GM21390 (cell line): ENCODE results near the gene STARD3.
"Not testable (repeated sequence)": the region's sequence is repeated elsewhere in the genome, so short reads cannot be mapped to it uniquely, and the experiment has no call there.

ENCODE experiments used
- ATAC-seq: cut with Tn5 transposase; IDR thresholded peaks from one replicate; pipeline ENCODE4 v1.9.1; 2021; ENCODE audit not compliant: unreplicated experiment

STARD3 gene

GRCh38 chr17:39706921-39707337 lies 70.0 kb downstream of the STARD3 start:
- no peak for ATAC-seq

- no peak for ATAC-seq
These were observed 72.5 kb downstream of the STARD3 start for GRCh38 chr17:39709319-39709997.

- ATAC-seq, result no peak
These were observed 73.3 kb downstream of the STARD3 start for GRCh38 chr17:39709998-39710964.

GRCh38 chr17:39711071-39711470 lies 74.1 kb downstream of the STARD3 start:
- not testable (repeated sequence) for ATAC-seq

GRCh38 chr17:39711851-39712250 lies 74.9 kb downstream of the STARD3 start:
- no peak for ATAC-seq
